HepG2 (cell line): ENCODE data around the gene SSNA1. TPM values are rescaled to one million over a fixed set of nuclear protein-coding genes. Genes with fewer than 3 reads are reported as not detected.

Experiments
- ATF2 ChIP-seq: sonication (generic); formaldehyde crosslinking; IDR thresholded peaks from 2 replicates; pipeline ENCODE4 v1.4.0; 2020; ENCODE audit warnings: missing genetic modification reagents
- CREB3 ChIP-seq: sonication (generic); formaldehyde crosslinking; IDR thresholded peaks from 2 replicates; pipeline ENCODE4 v1.5.0; 2020; ENCODE audit warnings: missing genetic modification reagents
- FOXP4 ChIP-seq: sonication (generic); formaldehyde crosslinking; IDR thresholded peaks from 2 replicates; pipeline ENCODE4 v1.4.0; 2020; ENCODE audit warnings: missing genetic modification reagents
- GTF2F1 ChIP-seq: fragments of 150-350 bp; IDR thresholded peaks from 2 replicates; pipeline ENCODE4 v1.6.1; 2014; ENCODE audit warnings: low read length
- HDAC2 ChIP-seq: sonication (generic); formaldehyde crosslinking; IDR thresholded peaks from 2 replicates; pipeline ENCODE4 v1.4.0; 2020; ENCODE audit warnings: missing genetic modification reagents
- HES4 ChIP-seq: sonication (generic); formaldehyde crosslinking; IDR thresholded peaks from 2 replicates; pipeline ENCODE4 v1.9.0; 2021; ENCODE audit warnings: mild to moderate bottlenecking, missing genetic modification reagents, borderline replicate concordance
- HNRNPLL ChIP-seq: fragments of 200-400 bp; formaldehyde crosslinking; IDR thresholded peaks from 2 replicates; pipeline ENCODE4 v1.6.1; 2017; ENCODE audit warnings: mild to moderate bottlenecking, low read depth, low read length; ENCODE audit not compliant: poor library complexity, severe bottlenecking
- KAT2B ChIP-seq: fragments of 150-350 bp; IDR thresholded peaks from 2 replicates; pipeline ENCODE4 v1.6.1; 2014; ENCODE audit warnings: low read depth, low read length, borderline replicate concordance
- KDM5B ChIP-seq: sonication (generic); formaldehyde crosslinking; IDR thresholded peaks from 2 replicates; pipeline ENCODE4 v1.4.0; 2020; ENCODE audit warnings: missing genetic modification reagents, mild to moderate bottlenecking, borderline replicate concordance
- LRRFIP1 ChIP-seq: sonication (generic); formaldehyde crosslinking; conservative IDR thresholded peaks from 2 replicates; pipeline ENCODE4 v1.4.0; 2020; ENCODE audit warnings: missing genetic modification reagents
- MIER3 ChIP-seq: IDR thresholded peaks from 2 replicates; pipeline ENCODE4 v1.6.1; 2016; ENCODE audit warnings: missing compliant biosample characterization, borderline replicate concordance
- RBM22 ChIP-seq: fragments of 200-400 bp; formaldehyde crosslinking; optimal IDR thresholded peaks from 2 replicates; pipeline ENCODE3; 2017; ENCODE audit warnings: mild to moderate bottlenecking, low read length, moderate library complexity
- TBL1XR1 ChIP-seq: fragments of 150-350 bp; IDR thresholded peaks from 2 replicates; pipeline ENCODE4 v1.6.1; 2014; ENCODE audit warnings: borderline replicate concordance, low read length; ENCODE audit not compliant: partially characterized antibody
- YEATS2 ChIP-seq: sonication (generic); formaldehyde crosslinking; IDR thresholded peaks from 2 replicates; pipeline ENCODE4 v1.4.0; 2020; ENCODE audit warnings: missing genetic modification reagents, borderline replicate concordance
- ZBTB1 ChIP-seq: sonication (generic); formaldehyde crosslinking; IDR thresholded peaks from 2 replicates; pipeline ENCODE4 v1.4.0; 2020; ENCODE audit warnings: missing genetic modification reagents, borderline replicate concordance
- ZNF276 ChIP-seq: sonication (generic); formaldehyde crosslinking; IDR thresholded peaks from 2 replicates; pipeline ENCODE4 v1.4.0; 2020; ENCODE audit warnings: mild to moderate bottlenecking, low read depth, missing genetic modification reagents
- ZNF3 ChIP-seq: IDR thresholded peaks from 2 replicates; pipeline ENCODE4 v1.7.0; 2017; ENCODE audit warnings: inconsistent platforms
- polyA plus RNA-seq, 8 experiments: library from polyadenylated mRNA; depleted of rRNA in 3 of 8; stranded (reverse) in 7 of 8; unstranded in 1 of 8; fragments of >200 nt; fragmentation: Illumina TruSeq in 4 of 8; extraction: Trizol in 4 of 8; gene quantifications; 2 replicates each; pipeline versions ENCODE4 v1.2.1 to v1.2.3, GENCODE V29; 2011 to 2016; ENCODE audit warnings: low read depth in 4 of 8, missing spikeins in 1 of 8, mixed read lengths in 1 of 8; ENCODE audit not compliant: insufficient read depth in 1 of 8
- total RNA-seq, 5 experiments: library from RNA; depleted of rRNA; stranded (reverse); fragments of >200 nt; fragmentation: Illumina TruSeq; extraction: Trizol; gene quantifications; 2 replicates each; pipeline ENCODE4 v1.2.3, GENCODE V29; 2016; ENCODE audit warnings: low read depth in 1 of 5

SSNA1 gene
- total and polyA plus RNA-seq, 2 of the 13 experiments (the other 11 are each of a cell fraction or from before 2014, with no cell fraction given) = 35.9 to 49.4 TPM

GRCh38 chr9:137188490-137189296 is at the start of gene SSNA1, which contains the start of gene ANAPC2 (continued):
- peak; percentile 92 for TF ChIP-seq ATF2 (CRISPR knock-in tag)
- TF ChIP-seq YEATS2 (CRISPR knock-in tag) = peak; percentile 98
- peak; percentile 71; the same call in 1 of the 2 replicates for TF ChIP-seq HES4 (CRISPR knock-in tag)
- no peak for TF ChIP-seq RBM22
- TF ChIP-seq ZNF276 = no peak
- no peak for TF ChIP-seq KAT2B
- TF ChIP-seq CREB3 (CRISPR knock-in tag) = 0 out of 2 replicates have a peak, but pooled peaks have one; percentile 18
- peak; percentile 98 for TF ChIP-seq HDAC2 (CRISPR knock-in tag)
- TF ChIP-seq FOXP4 = peak; percentile 53; the same call in 1 of the 2 replicates
- peak; percentile 76; the same call in 1 of the 2 replicates for TF ChIP-seq KDM5B (CRISPR knock-in tag)
- TF ChIP-seq GTF2F1 = 0 out of 2 replicates have a peak, but pooled peaks have one; percentile 56
- no peak for TF ChIP-seq ZBTB1
- TF ChIP-seq LRRFIP1 (CRISPR knock-in tag) = no peak
- peak; percentile 77 for TF ChIP-seq HNRNPLL
- TF ChIP-seq MIER3 (CRISPR knock-in tag) = peak; percentile 91; the same call in 1 of the 2 replicates
- TF ChIP-seq TBL1XR1 = peak; percentile 68
- no peak for TF ChIP-seq ZNF3 (CRISPR knock-in tag)
